HG03575 (cell line): ENCODE results near the gene CRISPLD2.
"Not testable (repeated sequence)": the region's sequence is repeated elsewhere in the genome, so short reads cannot be mapped to it uniquely, and the experiment has no call there.

Source experiments
- ATAC-seq: cut with Tn5 transposase; IDR thresholded peaks from one replicate; pipeline ENCODE4 v1.9.1; 2021; ENCODE audit not compliant: unreplicated experiment, insufficient number of reproducible peaks, low FRiP score; ENCODE audit errors: extremely low read depth

The CRISPLD2 gene

DNA sequence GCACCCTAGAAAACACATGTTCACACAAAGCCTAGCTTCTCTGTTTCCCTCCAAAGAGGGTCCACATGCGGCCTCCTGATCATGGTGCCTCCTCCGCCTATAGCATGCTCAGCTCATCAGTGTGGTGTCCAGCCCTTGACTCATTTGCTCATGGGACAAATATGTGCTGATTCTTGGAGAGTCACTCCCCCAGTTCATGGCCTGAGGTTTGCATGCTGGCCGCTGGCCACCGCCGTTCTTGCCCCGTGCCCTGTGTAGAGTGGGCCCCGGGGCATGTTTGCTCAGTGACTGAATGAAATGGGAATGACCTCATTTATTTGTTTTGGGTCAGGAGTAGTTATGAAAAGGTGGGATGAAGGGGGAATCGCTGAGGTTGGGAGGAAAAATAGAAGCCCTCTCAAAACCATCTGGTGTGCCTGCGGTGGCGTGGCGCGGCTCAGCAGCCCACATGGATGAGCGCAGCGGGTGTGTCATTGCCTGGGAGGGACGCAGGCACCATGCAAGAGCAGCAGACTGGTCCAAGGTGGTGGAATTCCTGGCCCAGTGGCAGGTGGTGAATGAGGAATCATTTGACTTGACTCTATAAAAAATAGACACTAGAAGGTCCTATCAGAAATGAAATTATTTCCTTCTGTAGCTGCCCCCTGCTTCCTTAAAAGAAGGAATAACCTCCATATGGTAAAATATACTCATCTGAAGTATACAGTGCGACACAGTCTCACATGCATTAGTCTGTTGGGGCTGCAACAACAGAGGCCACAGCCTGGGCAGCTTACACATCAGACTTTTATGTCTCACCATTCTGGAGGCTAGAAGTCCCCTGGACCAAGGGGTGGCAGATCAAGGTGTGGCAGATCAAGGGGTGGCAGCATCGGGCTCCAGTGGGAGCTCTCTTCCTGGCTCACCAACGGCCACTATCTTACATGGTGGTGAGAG, 31.7 kb downstream of the CRISPLD2 start:
- ATAC-seq, result no peak

DNA sequence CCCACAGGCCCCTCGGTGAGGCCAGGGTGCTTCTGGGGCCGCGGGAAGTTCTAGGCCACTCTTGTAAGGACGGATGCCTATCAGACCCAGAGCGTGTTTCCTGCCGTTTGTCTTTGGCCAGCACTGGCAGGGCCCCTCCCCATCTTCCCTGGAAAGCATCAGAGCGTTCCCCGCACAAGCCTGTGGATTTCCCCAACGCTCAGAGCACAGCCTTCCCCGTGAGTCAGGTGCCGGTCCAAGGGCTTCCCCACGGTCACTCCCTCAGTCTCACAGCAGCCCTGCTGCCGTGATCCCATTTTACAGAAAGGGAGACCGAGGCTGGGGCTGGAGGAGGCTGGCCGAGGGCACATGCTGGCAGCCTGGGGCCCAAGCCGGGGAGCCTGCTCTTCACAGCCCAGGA, 33.7 kb downstream of the CRISPLD2 start:
- ATAC-seq, result no peak

DNA sequence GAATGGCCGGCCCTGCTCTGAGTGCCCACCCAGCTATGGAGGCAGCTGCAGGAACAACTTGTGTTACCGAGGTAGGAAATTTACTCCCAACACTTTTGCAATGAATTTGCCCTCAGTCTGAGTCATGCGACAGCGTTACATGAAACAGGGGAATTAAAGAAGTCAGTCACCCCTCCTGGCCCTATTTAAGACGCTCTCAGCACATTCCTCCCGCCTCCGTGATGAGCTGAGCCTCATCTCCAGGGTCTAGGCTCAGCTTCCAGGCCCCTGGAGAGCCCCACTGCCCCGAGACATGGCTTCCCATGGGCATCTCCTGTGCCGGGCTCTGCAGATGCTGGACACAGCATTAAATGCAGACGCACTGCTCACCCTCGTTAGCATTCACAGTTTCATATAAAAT, 35.0 kb downstream of the CRISPLD2 start:
- ATAC-seq, result no peak

DNA sequence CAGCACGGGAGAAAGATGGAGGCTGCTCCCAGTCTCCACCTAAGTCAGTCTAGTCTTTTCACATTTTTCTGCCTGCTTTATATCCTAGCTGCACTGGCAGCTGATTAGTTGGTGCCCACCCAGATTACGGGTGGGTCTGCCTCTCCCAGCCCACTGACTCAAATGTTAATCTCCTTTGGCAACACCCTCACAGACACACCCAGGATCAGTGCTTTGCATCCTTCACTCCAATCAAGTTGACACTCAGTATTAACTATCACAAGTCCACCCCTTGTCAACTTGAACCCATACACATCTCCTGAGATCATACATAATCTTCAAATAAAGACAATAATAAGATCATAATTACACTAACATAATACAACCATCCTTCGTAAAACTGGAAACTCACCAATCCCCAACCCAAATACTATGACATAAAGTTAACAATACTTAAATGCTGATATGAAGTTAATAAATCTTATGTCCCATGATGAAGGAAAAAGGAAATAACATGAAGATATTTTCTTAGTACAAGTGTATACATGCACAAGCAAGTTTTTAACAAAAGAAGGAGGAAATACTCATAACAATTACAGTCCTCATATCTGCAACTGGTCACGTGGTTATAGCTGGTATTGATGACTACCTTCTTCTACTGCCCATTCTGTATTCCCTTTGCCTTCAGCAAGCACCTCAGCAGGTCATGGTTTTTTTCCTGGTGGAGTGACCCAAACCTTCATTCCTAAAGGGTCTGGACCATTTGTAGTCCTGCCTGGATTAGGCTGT, 35.8 kb downstream of the CRISPLD2 start:
- ATAC-seq, result not testable (repeated sequence)

DNA sequence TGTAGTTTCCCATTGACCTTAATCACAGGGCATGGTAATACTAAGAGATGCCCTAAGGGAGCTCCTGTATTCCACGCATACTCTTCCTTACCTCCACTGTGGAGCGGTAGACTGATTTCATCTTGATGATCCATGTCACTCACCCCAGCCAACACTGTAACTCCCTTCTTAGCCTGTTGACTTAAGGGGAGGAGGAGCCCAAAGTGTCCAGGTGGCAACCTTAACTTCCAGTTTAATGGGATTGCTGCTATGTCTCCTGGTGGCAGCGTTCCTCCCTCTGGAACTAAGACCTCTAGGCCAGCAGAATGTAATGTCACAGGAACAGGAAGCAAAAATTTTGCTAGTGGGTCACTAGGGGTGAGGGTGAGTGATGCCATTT, 36.4 kb downstream of the CRISPLD2 start:
- not testable (repeated sequence) for ATAC-seq

DNA sequence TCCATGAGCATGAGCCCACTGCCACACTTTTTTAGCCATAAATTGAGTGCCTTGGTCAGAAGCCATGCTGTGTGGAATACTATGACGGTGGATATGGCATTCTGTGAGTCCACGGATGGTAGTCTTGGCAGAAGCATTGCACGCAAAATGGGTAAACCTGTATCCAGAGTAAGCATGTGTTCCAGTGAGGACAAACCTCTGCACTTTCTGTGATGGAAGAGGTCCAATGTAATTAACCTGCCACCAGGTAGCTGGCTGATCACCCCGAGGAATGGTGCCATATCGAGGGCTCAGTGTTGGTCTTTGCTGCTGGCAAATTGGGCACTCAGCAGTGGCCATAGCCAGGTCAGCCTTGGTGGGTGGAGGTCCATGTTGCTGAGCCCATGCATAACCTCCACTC, 37.0 kb downstream of the CRISPLD2 start:
- ATAC-seq, result not testable (repeated sequence)

DNA sequence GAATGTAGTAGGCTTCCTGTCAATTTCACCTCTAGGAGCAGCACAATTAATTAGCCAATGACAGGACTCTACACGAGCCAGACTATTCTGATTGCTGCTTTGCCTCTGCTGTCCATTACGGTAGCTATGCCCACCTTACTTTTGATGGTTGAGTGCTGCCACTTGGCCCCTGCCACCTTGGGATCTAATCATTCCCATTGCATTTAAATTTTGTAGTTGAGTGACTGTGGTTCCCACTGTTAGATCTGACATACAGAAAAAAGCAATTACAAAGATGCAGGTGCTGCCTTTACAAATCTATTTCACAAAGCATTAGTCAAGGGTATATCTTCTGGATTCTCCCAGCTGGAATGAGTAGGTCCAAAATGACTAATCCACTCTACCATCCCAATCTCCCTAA, 39.9 kb downstream of the CRISPLD2 start:
- ATAC-seq, result no peak

DNA sequence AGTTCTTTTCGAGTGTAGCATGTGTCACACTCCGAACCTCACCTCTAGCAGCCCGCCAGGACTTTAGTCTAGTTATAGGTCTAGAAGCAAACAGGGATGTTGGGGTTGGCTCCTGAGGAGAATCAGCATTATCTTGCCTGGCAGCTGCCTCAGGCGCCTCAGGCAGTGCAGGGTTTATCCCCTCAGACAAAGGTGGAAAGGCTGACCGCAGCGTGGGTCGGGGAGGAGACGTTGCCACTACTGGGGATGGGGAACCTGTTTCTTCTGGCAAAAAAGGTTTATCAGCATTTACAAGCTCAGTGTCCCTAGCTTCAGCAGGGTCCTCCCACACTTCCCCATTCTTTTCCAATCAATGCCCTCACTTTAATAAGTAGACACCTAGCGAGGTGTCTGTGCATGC, 40.6 kb downstream of the CRISPLD2 start:
- ATAC-seq, result no peak

DNA sequence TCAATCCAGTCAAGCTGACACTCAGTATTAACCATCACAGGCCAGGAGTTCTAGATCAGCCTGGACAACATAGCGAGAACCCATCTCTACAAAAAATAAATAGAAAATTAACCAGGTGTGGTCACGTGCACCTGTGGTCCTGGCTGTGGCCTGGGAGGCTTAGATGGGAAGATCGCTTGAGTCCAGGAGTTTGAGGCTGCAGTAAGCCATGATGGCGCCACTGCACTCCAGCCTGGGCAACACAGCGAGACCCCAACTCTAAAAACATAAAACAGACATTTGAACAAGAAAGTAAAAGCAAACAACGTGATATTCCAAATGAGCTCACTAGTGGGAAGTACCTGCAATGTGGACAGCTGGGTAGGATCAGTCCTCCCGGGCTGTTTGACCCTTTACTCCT, 41.9 kb downstream of the CRISPLD2 start:
- ATAC-seq, result no peak

DNA sequence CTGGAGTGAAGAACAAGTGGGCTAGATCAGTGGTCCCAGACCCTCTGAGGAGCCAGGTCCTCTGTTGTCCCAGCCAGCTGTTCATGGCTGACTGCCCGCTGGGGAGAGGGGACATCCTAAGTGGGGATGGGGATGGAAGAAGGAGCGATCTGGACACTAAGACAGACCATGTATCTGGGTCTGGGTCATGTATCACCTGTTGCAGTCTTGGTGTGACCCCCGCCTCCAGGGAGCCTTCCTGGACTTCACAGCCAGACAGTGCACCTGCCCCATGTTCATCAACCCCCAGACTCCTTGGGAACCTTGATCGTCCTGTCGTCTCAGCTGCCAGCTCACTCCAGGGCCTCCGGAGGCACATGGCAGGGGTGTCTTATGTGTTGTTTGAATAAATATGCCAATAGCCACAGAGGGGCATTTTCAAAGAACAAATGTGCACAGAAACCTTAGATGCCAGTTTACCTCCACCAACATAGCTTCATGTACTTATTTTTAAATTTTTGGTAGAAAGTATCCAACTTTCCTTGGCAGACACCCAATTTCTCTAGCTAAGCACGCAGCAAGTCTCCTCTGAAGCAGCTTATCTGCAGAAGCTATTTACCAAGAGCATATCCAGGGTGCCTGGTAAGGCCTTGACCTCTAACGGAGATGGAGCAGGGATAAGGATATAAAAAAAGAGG, 43.2 kb downstream of the CRISPLD2 start:
- no peak for ATAC-seq

DNA sequence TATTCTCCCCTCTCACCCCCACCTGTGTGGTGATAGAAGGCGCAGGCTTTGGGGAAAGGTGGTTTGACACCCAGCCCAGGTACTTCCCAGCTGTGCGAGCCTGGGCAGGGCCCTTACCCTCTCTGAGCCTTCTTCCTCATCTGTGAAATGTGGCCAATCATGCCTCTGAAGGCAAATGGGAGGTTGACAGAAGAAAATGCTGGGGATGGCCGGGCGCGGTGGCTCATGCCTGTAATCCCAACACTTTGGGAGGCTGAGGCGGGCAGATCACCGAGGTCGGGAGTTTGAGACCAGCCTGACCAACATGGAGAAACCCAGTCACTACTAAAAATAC, 43.7 kb downstream of the CRISPLD2 start:
- ATAC-seq, result no peak

DNA sequence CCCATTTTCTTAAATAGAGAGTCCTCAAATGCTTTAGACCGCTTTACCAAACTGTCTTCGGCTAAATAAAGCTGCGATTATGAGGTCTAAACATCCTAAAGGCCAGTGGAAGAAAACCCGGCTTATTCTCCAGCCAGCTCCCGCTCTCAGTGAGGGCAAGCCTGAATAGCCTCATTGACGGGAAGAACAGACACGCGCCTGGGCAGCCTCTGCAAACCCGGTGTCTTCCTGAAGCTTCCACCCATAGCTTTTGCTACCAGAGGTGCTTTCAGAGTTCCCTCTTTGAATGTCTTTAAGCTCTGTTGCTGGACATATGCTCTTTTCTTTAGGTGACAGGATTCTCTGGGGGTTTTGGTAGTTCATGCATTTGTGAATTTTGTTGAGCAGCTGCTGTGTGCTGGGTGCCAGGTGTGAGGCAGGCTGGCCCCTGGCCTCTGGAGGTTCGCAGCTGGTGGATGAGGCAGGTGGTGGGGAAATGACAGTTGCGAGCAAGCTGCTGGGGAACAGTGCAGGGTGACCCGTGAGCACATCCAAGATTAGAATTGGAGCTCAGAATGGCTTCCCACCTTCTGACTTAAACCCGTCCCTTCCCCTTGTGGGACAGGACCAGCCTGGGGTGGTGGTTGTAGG, 44.7 kb downstream of the CRISPLD2 start:
- no peak for ATAC-seq

DNA sequence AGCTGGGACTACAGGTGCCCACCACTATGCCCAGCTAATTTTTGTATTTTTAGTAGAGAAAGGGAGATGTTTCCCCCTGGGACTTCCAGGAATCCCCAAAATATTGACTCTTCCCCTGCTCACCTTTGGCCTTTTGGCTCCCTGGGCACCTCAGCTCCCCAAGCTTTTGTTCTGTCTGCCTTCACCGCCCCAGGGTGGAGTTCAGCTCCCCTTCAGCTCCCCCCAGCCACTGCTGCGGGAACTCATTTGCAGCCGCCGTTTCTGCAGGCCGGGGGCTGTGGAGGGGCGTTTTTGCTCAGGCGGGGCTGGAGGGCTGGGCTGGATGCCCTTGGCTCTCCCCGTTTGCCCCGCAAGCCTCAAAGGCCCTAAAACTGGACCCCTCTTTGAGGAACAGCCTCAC, 47.9 kb downstream of the CRISPLD2 start:
- ATAC-seq, result no peak

DNA sequence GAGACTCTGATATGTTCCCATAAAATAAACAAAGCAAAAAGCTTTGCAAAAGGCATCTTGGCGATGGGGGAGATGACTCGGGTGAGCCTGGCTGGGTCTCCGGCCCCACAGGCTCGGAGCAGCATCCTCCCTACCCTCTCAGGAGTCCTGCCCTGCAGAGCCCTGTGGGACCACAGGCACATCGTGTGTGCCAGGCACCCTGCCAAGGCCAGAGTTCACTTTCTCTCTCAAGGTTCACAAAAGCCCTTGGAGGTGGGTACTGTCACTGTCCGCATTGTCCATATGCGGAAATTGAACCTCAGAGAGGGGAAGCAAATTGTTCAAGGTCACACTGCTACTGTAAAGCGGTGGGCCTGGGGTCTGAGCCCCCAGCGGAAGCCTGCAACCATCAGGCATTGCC, 48.5 kb downstream of the CRISPLD2 start:
- ATAC-seq, result no peak

DNA sequence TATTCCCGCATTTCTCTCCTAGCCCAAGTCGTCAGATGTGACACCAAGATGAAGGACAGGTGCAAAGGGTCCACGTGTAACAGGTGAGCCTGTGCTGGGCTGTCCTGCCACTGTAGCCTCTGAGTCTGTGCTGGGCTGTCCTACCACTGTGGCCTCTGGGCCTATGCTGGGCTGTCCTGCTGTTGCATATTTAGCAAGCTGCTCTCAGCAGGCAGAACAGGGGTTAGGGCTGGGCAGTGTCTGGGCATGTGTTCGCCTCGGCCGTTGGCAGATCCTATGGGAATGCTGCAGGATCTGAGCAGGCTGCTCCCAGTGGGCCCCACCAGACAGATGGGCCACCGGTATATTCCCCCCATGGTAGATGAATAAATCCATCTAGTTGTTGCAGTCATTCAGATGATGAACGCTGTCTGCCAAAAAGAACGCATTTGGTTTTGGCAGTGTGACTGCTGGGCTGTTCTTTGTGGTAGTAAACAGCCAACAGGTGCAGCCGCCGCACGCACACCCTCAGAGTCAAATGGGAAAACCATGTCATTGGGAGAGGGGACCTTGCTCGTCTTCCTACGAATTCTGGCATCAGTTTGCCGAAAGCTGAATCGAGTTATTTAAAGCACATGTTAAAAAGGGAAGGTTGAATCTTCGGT, 49.2 kb downstream of the CRISPLD2 start:
- no peak for ATAC-seq

DNA sequence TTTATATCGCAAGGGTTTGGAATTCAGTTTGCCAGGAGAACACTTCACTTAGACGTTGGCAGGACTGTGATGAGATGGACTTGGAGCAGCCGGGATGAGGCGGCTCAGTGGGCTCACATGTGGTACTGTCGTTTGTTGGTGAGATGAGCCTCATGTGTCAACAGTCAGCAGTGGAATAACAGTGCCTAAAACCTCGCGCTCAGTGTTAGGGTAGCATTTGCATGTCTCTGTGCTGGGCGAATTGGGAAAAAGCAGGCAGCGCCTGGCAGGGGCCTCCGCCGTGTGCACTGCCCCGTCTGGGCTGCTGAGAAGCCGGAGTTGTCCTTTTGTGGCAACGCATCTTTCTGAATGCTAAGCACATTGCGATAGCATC, 49.7 kb downstream of the CRISPLD2 start:
- no peak for ATAC-seq

DNA sequence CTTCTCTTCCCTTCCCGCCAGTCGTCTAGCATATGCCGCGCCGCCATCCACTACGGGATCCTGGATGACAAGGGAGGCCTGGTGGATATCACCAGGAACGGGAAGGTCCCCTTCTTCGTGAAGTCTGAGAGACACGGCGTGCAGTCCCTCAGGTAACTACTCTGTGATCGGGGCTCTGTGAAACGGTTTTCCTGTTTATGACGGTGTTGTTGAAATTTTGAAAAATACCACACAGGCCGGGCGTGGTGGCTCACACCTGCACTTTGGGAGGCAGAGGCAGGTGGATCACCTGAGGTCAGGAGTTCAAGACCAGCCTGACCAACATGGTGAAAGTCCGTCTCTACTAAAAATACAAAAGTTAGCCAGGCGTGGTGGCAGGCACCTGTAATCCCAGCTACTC, 53.2 kb downstream of the CRISPLD2 start:
- not testable (repeated sequence) for ATAC-seq

DNA sequence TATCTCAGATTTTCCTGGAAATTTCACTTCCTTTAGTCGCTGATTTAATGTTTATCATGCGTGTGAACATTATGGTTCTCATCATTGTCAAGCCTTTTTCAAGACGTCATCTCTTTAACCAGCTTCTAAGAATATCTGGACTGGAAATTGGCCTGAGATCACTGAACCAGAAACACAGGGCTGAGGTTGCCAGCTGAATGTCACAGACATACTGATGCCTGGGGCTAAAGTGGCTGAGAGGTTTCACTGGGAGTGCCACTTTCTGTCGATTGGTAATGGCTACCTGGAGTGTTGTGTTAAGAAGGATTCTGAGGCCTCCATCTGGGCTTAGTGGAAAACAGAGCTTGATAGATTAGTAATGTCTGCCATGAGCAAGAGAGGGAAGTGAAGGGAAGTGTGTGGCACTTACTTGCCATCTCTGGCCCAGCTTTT, 54.2 kb downstream of the CRISPLD2 start:
- no peak for ATAC-seq

DNA sequence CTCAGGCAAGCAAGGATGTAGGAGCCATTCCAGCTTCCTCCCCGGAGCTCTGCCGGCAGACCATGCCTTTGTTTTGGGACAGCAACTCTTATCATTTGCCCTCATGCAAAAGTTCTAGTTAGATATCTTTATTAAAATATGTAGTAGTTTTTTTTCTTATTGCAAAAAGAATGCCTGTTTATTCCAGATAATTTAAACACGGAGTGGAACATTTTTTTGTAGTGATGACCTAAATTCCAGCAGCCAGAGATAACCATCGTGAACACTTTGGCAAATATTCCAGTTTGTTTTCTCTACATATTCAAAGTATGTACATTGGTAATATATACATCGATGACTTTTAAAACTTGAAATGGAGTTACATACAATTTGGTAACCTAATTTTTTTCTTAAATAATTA, 54.8 kb downstream of the CRISPLD2 start:
- ATAC-seq, result no peak
